HG02973 (cell line): ENCODE data around the gene IGSF21.

Source experiments
- ATAC-seq: cut with Tn5 transposase; IDR thresholded peaks from one replicate; pipeline ENCODE4 v1.9.1; 2021; ENCODE audit warnings: moderate library complexity; ENCODE audit not compliant: unreplicated experiment

Gene IGSF21

GRCh38 chr1:18107369-18108298 is at the start of gene IGSF21:
TSS of gene IGSF21 (plus strand) at chr1:18107798. CDS start at chr1:18108129, 331 bp downstream.
- no peak for ATAC-seq

GRCh38 chr1:18058206-18058921 is 49.2 kb upstream of the IGSF21 start:
- no peak for ATAC-seq

GRCh38 chr1:18058981-18059605 is 48.5 kb upstream of the IGSF21 start:
- ATAC-seq, result no peak

- ATAC-seq, result no peak
These were observed 47.2 kb upstream of the IGSF21 start for GRCh38 chr1:18060366-18060765.

GRCh38 chr1:18062185-18062584 is 45.4 kb upstream of the IGSF21 start:
- no peak for ATAC-seq

- ATAC-seq, result no peak
These were observed 43.1 kb upstream of the IGSF21 start for GRCh38 chr1:18064534-18064933.

- no peak for ATAC-seq
These were observed 41.0 kb upstream of the IGSF21 start for GRCh38 chr1:18066576-18066975.

- no peak for ATAC-seq
These were observed 37.7 kb upstream of the IGSF21 start for GRCh38 chr1:18069903-18070302.

GRCh38 chr1:18072066-18072465 is 35.5 kb upstream of the IGSF21 start:
- no peak for ATAC-seq

- no peak for ATAC-seq
These were observed 34.4 kb upstream of the IGSF21 start for GRCh38 chr1:18073066-18073642.

- no peak for ATAC-seq
These were observed 29.9 kb upstream of the IGSF21 start for GRCh38 chr1:18077657-18078215.

- no peak for ATAC-seq
These were observed 27.5 kb upstream of the IGSF21 start for GRCh38 chr1:18079941-18080735.

- ATAC-seq, result no peak
These were observed 22.1 kb upstream of the IGSF21 start for GRCh38 chr1:18085387-18086074.

GRCh38 chr1:18088077-18088594 is 19.5 kb upstream of the IGSF21 start:
- no peak for ATAC-seq

- ATAC-seq, result no peak
These were observed 18.1 kb upstream of the IGSF21 start for GRCh38 chr1:18089488-18089887.

GRCh38 chr1:18090636-18091035 is 17.0 kb upstream of the IGSF21 start:
- no peak for ATAC-seq

GRCh38 chr1:18091660-18092446 is 15.7 kb upstream of the IGSF21 start:
- ATAC-seq, result no peak

- no peak for ATAC-seq
These were observed 14.4 kb upstream of the IGSF21 start for GRCh38 chr1:18093193-18093592.
